CD4-positive, alpha-beta T cell treated with Interleukin-21 for 1 hour (primary cell): ENCODE results near the gene SCARB1.

Source experiments
- DNase-seq: peaks from one replicate; pipeline ENCODE4 v3.0.0-alpha.2; 2020

The SCARB1 gene

DNA sequence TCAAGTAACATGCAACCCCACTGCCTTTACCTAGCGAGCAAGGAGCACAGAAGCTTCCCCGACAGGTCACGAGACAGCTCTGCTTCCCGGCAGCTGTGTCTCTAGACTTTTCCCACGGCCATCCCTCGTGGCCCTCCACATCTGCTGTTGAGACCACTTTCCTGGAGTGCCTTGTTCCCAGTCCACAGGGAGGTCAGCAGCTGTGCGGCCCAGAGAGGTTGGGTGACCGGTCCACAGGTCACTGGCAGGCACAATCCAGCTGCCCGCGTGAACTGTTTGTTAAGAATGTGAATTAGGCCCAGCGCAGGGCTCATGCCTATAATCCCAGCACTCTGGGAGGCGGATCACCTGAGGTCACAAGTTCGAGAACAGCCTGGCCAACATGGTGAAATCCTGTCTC is 71.5 kb downstream of the SCARB1 start:
- DNase-seq = no peak

GRCh38 chr12:124790650-124791400 is 72.8 kb downstream of the SCARB1 start:
- DNase-seq = no peak

DNA sequence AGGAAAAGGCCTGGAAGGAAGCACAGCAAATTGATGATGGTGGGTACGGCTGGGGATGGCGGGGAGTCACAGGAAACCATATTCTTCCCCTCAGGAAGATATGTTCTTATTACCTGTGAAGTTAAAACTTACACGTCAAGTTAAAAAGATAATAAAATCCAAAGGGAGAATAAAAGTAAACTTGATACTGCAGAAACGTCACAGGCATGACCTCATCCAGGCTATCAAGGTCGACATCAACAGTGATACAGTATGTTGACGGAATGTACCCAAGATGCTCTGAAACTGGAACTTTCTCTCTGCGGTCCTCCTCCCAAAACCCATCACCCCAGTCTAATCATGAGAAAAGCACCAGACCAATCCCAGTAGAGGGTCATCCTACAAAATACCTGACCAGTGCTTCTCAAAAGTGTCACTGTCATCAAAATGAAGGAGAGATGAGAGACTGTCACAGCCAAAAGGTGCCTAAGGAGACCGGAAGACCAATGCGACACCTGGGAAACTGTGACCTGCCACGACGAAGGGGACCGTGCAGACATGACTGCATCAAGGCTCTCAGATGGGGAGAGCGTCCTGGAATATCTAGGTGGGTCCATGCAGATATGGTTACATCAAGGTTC is 74.6 kb downstream of the SCARB1 start:
- DNase-seq = no peak

DNA sequence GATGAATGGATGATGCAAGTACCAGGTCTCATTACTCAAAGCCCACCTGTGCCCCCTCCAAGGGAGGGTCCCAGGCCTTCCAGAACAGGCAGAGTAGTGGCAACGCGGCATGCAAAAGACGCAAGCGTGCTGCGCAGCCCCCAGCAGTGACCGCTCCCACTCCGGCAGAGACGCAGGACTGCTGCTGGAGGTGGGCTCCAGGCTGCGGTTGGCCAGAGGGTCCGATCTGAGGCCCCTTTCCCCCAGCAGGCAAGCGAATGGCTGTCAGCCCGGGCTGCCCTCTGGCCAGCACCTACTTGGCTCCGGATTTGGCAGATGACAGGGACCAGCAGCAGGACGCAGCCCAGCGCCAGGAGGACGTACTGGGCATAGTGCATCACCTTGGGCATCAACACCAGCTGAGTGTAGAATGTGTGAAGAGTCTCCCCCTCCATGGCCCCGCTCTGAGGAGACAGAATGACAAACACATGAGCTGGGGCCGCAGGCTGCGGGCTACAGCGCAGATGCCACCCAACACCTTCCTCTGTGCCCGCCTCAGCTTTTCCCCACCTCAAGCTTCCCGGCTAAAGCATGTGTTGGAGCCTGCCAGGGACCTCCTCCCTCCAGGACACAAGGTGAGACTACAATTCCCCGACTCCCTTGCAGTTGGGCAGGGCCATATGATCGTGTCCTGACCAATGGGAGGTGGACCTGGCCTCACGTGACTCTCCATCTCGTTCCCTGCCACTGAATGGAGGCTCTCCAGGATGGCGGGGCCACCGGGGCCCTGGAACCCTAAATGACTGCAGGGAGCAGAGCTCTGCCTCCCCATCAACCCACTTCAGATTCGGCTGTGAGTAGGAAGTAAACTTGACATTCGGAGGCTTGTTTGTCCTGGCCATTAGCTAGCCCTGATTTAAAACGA is 77.4 kb downstream of the SCARB1 start:
- no peak for DNase-seq

DNA sequence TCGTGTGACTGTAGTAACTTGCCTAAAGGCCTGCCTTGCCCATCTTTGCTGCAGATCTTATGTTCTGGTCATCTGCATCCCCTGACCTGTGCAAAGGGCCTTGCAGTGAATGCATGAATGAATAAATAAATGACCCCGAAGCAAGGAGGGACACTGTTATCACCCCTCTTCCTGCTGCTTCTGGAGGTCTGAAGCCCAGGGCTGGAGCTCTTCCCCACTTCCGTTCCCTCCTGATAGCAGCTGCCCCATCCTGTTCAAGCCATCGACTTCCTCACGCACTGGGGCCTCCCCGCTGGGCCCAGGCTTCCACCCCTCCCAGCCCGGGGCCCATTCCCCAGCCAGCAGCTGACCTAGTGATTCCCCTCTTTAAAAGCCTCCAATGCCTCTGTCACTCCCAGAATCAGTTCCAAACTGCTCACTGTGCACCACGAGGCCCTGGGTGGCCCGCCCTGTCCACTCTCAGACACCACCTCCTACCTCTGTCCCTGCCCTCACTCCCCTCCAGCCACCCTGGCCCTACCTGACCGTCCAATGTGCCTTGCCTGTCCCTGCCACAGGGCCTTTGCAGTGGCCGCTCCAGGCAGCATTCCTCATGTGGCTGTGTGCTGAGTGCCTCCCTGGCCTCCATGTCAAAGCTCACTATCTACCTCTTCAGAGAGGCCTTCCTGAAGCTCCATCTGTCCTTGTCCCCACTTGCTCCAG is 78.6 kb downstream of the SCARB1 start:
- DNase-seq = no peak

DNA sequence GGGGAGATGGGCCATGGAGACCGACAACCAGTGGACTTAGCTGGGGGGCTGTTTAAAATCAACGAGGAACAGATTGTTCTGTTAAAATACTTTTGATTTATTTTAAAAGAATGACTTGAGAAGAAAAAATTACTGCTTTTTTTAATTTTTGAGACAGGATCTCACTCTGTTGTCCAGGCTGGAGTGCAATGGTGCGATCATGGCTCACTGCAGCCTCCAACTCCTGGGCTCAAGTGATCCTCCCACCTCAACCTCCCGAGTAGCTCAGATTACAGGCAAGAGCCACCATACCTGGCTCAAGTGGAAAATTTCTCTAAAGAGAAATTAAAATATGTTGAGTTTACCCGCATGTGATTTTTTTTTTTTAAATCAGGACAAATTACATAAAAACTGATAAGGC is 80.6 kb downstream of the SCARB1 start:
- no peak for DNase-seq

DNA sequence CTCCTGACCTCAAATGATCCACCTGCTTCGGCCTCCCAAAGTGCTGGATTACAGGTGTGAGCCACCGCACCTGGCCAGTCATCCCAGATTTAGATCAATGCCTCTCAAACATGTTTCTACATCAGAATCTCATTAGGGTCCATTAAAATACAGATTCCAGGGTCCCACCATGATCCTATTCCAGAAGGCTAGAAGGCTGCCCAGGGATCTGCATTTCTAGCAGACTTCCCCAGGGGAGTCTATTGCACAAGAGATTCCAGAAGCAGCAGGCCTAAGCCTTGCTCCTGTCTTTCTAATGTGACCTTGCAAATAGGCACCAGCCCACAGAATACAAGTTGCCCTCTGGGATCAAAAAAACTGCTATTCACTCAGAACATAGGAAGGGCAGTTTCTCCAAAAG is 81.5 kb downstream of the SCARB1 start:
- no peak for DNase-seq

DNA sequence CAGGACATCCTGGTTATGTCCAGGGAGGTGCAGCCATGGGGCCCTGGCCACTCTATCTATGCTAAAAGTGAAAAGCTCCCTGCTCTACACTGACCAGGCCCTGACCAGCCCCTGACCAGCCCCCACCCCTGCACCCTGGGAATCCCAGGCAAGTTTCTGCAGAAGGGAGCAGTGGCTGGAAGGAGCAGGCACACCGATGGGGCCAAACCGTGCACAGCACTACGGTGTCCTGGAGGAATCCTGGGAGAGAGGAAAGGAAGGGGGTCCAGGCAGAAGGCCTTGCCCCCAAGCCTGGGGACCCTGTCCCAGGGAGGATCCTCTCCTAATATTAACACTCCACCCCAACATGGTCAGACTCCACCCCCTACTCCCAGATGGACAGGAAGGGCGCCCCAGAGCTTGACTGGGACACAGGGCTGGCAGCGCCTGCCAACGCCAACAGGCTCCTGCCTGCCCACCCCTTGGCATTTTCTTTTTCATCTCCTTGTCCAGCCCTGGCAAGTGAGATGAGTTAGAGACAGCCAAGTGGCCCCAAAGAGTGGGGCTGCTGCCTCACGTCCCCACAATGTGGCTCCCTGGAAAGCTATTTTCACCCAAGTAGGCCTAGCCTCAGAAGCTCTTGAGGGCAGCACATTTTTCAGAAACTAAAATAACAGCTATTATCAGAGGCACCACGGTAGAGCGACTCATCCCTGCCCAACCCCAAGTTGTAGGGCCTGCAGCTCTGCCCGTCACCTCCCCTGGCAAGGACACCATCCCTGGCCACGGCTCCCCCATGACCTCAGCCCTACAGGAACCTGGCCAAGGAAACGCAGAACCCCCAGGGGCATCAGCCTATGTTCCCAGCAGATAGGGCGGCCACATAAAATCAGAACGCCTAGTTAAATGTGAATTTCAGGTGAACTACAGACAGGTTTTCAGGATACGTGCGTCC is 82.6 kb downstream of the SCARB1 start:
- DNase-seq = no peak

- no peak for DNase-seq
These were observed 83.3 kb downstream of the SCARB1 start for GRCh38 chr12:124780336-124780735.

DNA sequence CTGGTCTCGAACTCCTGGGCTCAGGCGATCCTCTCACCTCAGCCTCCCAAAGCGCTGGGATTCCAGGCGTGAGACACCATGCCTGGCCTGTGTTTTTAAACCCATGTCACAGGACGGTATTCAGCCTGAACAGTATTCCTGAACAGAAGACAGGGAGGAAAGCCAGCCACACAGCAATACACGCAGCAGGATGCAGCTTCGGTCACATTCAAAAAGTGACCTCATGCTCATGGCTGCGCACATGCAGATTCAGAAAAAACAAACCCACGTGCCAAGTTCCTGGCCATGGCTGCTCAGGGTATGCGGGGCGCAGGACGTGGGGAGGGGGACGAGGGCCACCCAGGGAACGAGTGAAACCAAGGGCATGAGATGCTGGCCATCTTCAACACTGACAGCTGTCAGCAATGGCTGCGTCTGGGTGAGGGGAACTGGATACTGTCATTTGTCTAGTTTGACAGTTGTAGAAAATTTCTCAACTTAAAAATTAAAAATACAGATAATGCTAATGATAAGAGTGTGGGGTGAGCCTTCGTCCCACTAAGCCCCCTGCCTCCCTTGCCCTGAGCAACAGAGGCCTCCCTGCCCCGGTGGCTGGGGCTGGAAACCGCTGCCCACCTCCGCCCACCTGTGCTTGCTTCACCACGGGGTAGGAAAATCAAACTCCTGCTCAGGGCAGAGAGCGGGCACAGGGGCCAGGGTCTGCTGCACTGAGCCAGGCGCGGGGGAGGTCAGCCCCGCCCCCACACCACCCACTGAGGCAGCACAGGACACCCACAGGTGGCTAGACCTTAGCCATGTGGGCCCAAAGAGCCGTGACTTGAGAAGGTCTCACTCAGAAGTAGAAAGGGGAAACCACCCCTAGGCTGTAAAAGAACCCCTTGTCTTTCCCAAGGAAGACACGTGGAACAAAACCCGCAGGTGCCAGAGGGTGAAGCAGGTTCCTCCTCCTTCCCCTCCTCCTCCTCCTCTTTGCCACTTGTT is 84.2 kb downstream of the SCARB1 start:
- DNase-seq = no peak

GRCh38 chr12:124778411-124778810 is 85.3 kb downstream of the SCARB1 start:
- DNase-seq = no peak

GRCh38 chr12:124777399-124778372 is 86.0 kb downstream of the SCARB1 start:
- no peak for DNase-seq

DNA sequence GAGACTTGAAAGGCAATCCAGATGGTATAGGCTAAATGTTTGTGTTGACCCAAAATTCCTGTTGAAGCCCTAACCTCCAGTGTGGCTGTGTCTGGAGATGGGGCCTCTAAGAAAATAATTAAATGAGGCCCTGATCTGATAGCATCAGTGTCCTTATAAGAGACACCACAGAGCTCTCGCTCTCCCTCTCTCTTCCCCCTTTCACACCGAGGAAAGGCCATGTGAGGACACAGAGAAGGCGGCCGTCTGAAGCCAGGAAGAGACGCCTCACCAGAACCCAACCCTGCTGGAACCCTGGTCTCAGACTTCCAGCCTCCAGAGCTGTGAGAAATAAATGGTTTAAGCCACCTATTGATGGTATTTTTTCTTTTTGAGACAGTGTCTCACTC is 87.5 kb downstream of the SCARB1 start:
- no peak for DNase-seq

DNA sequence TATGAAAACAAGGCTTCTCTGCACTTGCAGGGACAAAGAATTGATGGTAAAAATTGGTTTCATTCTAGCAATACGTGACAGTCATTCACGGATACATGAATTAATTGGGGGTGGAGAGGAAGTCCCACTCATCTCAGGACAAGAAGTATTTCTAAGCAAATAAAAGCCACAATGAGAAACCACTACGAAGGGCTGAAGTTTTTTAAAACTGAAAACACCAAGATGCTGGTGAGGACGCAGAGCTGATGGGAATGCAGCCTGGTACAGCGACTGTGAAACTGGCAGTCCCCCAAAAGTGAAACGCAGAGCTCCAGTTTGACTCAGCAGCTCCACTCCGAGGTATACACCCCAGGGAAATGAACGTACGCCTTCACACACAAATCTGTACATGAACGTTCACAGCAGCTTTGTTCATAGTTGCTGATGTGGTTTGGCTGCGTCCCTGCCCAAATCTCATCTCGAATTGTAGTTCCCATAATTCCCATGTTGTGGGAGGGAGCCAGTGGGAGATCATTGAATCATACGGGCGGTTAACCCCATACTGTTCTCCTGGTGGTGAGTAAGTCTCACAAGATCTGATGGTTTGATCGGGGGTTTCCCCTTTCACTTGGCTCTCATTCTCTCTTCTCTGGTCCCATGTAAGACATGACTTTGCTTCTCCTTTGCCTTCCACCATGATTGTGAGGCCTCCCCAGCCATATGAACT is 89.0 kb downstream of the SCARB1 start:
- DNase-seq = peak; percentile 44

- peak; percentile 13 for DNase-seq
These were observed 89.6 kb downstream of the SCARB1 start for GRCh38 chr12:124774054-124774461.

DNA sequence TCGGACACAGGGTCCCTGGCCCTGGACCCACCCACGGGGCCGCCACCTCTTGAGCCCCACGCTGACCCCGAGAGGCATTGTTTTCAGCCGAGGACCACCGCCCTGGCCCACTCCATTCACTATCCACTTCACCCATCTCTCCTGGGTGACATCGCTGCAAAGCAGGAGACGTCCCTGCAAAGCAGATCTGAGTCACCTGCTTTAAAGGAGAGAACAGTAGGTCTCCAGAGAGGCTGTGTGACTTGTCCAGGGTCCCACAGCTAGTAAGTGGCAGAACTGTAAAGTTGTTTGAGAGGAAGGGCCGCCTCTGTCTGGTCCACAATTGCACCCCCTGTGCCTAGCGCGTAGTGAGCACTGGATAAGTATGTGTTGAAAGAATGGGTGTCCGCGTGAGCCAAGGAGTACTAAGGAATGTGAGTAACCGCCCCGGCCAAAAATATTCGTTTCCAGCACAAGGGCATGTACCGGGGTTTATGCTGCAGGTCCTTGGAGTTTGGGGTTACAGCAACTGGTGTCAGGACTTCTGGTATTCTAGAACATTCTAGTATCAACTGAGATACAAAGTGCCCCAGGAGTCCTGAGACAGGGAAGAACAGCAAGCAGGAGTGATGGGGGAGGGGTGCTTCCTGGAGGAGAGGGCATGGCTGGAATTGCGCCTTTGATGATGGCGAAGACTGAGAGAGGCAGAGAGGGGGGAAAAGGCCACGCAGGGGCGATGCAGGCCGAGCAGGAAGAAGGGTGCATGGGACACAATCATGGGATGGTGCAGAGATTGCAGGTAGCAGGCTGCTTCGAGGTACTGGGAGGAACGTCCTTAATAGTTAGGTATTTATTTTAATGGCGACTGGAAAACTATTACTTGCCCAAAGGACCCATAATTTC is 91.1 kb downstream of the SCARB1 start:
- DNase-seq = no peak

DNA sequence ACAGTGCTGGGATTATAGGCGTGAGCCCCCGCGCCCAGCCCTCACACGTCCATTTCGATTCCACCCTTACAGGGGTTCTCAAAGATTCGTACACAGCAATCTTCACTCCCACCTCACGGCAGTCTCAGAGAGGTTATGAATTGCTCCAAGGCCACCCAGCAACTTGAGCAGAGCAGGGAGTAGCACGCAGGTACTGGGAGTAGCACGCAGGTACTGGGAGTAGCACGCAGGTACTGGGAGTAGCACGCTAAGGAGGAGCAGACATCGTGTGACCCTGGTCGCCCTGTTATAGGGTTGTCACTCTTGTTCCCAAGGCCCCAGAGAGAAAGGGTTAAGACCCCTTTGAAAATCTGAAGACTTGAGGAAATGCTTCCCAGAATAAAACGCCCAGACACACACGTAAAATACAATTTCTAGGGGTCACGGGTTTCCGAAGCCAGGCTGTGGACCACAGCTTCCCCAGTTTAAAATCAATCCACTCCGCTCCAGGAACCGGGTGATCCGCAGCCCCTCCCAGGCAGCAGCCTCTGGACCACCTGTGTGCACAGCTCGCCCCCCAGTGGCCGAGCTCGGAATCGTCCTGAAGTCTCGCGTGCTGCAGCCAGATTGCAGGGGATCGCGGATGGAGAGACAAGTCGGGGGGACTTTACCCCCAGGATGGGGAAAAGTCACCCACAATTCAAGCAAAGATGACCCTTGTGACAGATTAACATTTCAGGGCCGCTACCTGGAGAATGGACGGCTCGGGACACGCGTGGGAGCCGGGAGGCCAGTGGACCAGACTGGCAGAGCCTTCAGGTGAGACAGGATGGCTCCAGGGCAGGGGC is 92.0 kb downstream of the SCARB1 start:
- peak; percentile 75 for DNase-seq
